GM15510 (cell line): ENCODE results near the gene AFTPH.

ENCODE experiments used
- POLR2A ChIP-seq: IDR thresholded peaks from 3 replicates; pipeline ENCODE4 v1.6.1; 2011; ENCODE audit warnings: borderline replicate concordance; ENCODE audit not compliant: insufficient read length; ENCODE audit errors: extremely low read depth

The AFTPH gene

GRCh38 chr2:64602436-64602835, 78.3 kb downstream of the AFTPH start:
- TF ChIP-seq POLR2A = no peak

- no peak for TF ChIP-seq POLR2A
Observed at GRCh38 chr2:64604155-64604554, 80.0 kb downstream of the AFTPH start.

- no peak for TF ChIP-seq POLR2A
Observed at GRCh38 chr2:64605026-64605471, 80.9 kb downstream of the AFTPH start.

- no peak for TF ChIP-seq POLR2A
Observed at GRCh38 chr2:64605991-64606478, 81.9 kb downstream of the AFTPH start.

- TF ChIP-seq POLR2A = peak; percentile 31
Observed at GRCh38 chr2:64606479-64607363, 82.6 kb downstream of the AFTPH start.

- no peak for TF ChIP-seq POLR2A
Observed at GRCh38 chr2:64607381-64608304, 83.5 kb downstream of the AFTPH start.

- no peak for TF ChIP-seq POLR2A
Observed at GRCh38 chr2:64608867-64609226, 84.7 kb downstream of the AFTPH start.

- peak; percentile 63 for TF ChIP-seq POLR2A
Observed at GRCh38 chr2:64609227-64609941, 85.3 kb downstream of the AFTPH start.

GRCh38 chr2:64609942-64610281, 85.8 kb downstream of the AFTPH start:
- no peak for TF ChIP-seq POLR2A

- TF ChIP-seq POLR2A = no peak
Observed at GRCh38 chr2:64610316-64610855, 86.3 kb downstream of the AFTPH start.

- no peak for TF ChIP-seq POLR2A
Observed at GRCh38 chr2:64612575-64613195, 88.6 kb downstream of the AFTPH start.

- TF ChIP-seq POLR2A = no peak
Observed at GRCh38 chr2:64613276-64613675, 89.1 kb downstream of the AFTPH start.

GRCh38 chr2:64615192-64615763, 91.2 kb downstream of the AFTPH start:
- TF ChIP-seq POLR2A = no peak

GRCh38 chr2:64615844-64616536, 91.9 kb downstream of the AFTPH start:
- TF ChIP-seq POLR2A = no peak

GRCh38 chr2:64617631-64618151, 93.6 kb downstream of the AFTPH start:
- no peak for TF ChIP-seq POLR2A
